Right atrium auricular region (tissue), 2 donors: ENCODE data around the gene CDC42EP2. TPM values are rescaled to one million over a fixed set of nuclear protein-coding genes. Genes with fewer than 3 reads are reported as not detected.

Experiments used
- DNase-seq: peaks from one replicate; pipeline ENCODE4 v3.0.0-alpha.2; 2019; ENCODE audit warnings: low spot score
- H3K27ac ChIP-seq, 2 donors: fragments of 200-600 bp; sonication (generic); 1 replicate in 1 of 2; 2 replicates in 1 of 2; pipeline ENCODE4 v1.5.1; 2016 to 2019
- H3K27me3 ChIP-seq, 2 donors: fragments of 200-600 bp; sonication (generic); one replicate each; pipeline versions ENCODE4 v1.5.1 to v1.6.0; 2017 to 2019
- H3K36me3 ChIP-seq: fragments of 200-600 bp; sonication (generic); one replicate; pipeline ENCODE4 v1.5.1; 2016
- H3K4me1 ChIP-seq, 2 donors: fragments of 200-600 bp; sonication (generic); one replicate each; pipeline versions ENCODE4 v1.5.1 to v1.6.0; 2017 to 2019
- H3K4me3 ChIP-seq, 2 donors: fragments of 200-600 bp; sonication (generic); 1 replicate in 1 of 2; 2 replicates in 1 of 2; pipeline ENCODE4 v1.5.1; 2017 to 2019; ENCODE audit warnings: mild to moderate bottlenecking in 1 of 2, moderate library complexity in 1 of 2
- H3K9me3 ChIP-seq, 2 donors: fragments of 200-600 bp; sonication (generic); one replicate each; pipeline ENCODE4 v1.5.1; 2019
- CTCF ChIP-seq, 2 donors: fragments of 200-600 bp; sonication (generic); IDR thresholded peaks; one replicate each; pipeline ENCODE4 v1.5.1; 2019; ENCODE audit warnings: antibody characterized with exemption in 2 of 2
- total RNA-seq, 2 donors: library from RNA; depleted of rRNA; stranded (reverse); fragments of >200 nt; gene quantifications; one replicate each; pipeline ENCODE4 v1.1.0, GENCODE V29; 2016

CDC42EP2 gene
- total RNA-seq, 2 donors from 2014 or later = 14.4 to 31.0 TPM

GRCh38 chr11:65317025-65317786 lies 2.5 kb downstream of the CDC42EP2 start:
- Histone ChIP-seq H3K36me3 (peaks cover 19% of the 10 kb centered on the region), H3K27me3 (no peaks in the 10 kb centered on the region), H3K27ac (peak overlapping the region; percentile 93 to 97), H3K4me1 (peaks cover 0 to 73% of the 10 kb centered on the region in 2 donors), H3K9me3 (no peaks in the 10 kb centered on the region), H3K4me3 (peak overlapping the region; percentile 90 to 96)
- peak; percentile 81 for DNase-seq
- TF ChIP-seq CTCF (IDR thresholded peaks at IDR 0.05) = peak in 1 of 2 donors; percentile 10

GRCh38 chr11:65320386-65321075 lies 5.9 kb downstream of the CDC42EP2 start:
- no peak for DNase-seq

GRCh38 chr11:65321076-65321475 lies 6.4 kb downstream of the CDC42EP2 start:
- Histone ChIP-seq H3K27me3 (no peaks in the 10 kb centered on the region), H3K4me1 (peaks cover 0 to 56% of the 10 kb centered on the region in 2 donors), H3K9me3 (no peaks in the 10 kb centered on the region), H3K4me3 (no peak overlapping the region), H3K36me3 (peaks cover 26% of the 10 kb centered on the region), H3K27ac (no peak overlapping the region)
- no peak for TF ChIP-seq CTCF (IDR thresholded peaks at IDR 0.05)
- DNase-seq = no peak

More at GRCh38 chr11:65320386-65321075, 5.9 kb downstream of the CDC42EP2 start:
- Histone ChIP-seq H3K27ac (no peak overlapping the region), H3K27me3 (no peaks in the 10 kb centered on the region), H3K36me3 (peaks cover 26% of the 10 kb centered on the region), H3K9me3 (no peaks in the 10 kb centered on the region), H3K4me1 (peaks cover 0 to 61% of the 10 kb centered on the region in 2 donors), H3K4me3 (no peak overlapping the region)
- TF ChIP-seq CTCF (IDR thresholded peaks at IDR 0.05) = no peak

- peaks cover 0 to 47% of the 10 kb centered on the region in 2 donors for H3K4me1 ChIP-seq
- H3K9me3 ChIP-seq = no peaks in the 10 kb centered on the region
- H3K4me3 ChIP-seq = no peak overlapping the region
- no peak overlapping the region for H3K27ac ChIP-seq
- no peak for TF ChIP-seq CTCF (IDR thresholded peaks at IDR 0.05)
- no peaks in the 10 kb centered on the region for H3K27me3 ChIP-seq
- H3K36me3 ChIP-seq = peaks cover 26% of the 10 kb centered on the region
- DNase-seq = no peak
Observed at GRCh38 chr11:65321828-65322485, 7.3 kb downstream of the CDC42EP2 start.

GRCh38 chr11:65323813-65324212 lies 9.1 kb downstream of the CDC42EP2 start:
- H3K36me3 ChIP-seq = peaks cover 26% of the 10 kb centered on the region
- no peaks in the 10 kb centered on the region for H3K9me3 ChIP-seq
- no peak for TF ChIP-seq CTCF (IDR thresholded peaks at IDR 0.05)
- DNase-seq = no peak
- peaks cover 0 to 32% of the 10 kb centered on the region in 2 donors for H3K4me1 ChIP-seq
- no peak overlapping the region for H3K4me3 ChIP-seq
- H3K27ac ChIP-seq = no peak overlapping the region
- no peaks in the 10 kb centered on the region for H3K27me3 ChIP-seq
